MM.1S (cell line): ENCODE measurements around the gene SPHK1.

Source experiments
- CTCF ChIP-seq: fragments of 300-600 bp; sonication (generic); IDR thresholded peaks from 2 replicates; pipeline ENCODE4 v1.5.1; 2016; ENCODE audit warnings: antibody characterized with exemption, low read length, mixed read lengths
- EZH2 ChIP-seq: fragments of 300-600 bp; sonication (generic); optimal IDR thresholded peaks from 2 replicates; pipeline ENCODE3; 2017; ENCODE audit warnings: low read depth, mild to moderate bottlenecking, antibody characterized with exemption, low read length, mixed read lengths
- EZH2phosphoT487 ChIP-seq: fragments of 300-600 bp; sonication (generic); IDR thresholded peaks from 2 replicates; pipeline ENCODE4 v1.6.1; 2018; ENCODE audit warnings: antibody characterized with exemption, low read length

GRCh38 chr17:76378548-76379274 is 5.7 kb upstream of the SPHK1 start:
- TF ChIP-seq CTCF = no peak
- TF ChIP-seq EZH2 = no peak
- no peak for TF ChIP-seq EZH2phosphoT487
